Stomach smooth muscle (tissue), 2 donors: Measurements from ENCODE around the gene KRTAP10-9.
"Not testable (repeated sequence)": the region's sequence is repeated elsewhere in the genome, so short reads cannot be mapped to it uniquely, and the experiment has no call there.

Experiments used
- H3K27ac ChIP-seq: one replicate; pipeline ENCODE4 v1.7.0; 2013; ENCODE audit warnings: mild to moderate bottlenecking, low read length, inconsistent platforms
- H3K27me3 ChIP-seq, 2 donors: one replicate each; pipeline ENCODE4 v1.7.0; 2013; ENCODE audit warnings: low read length in 2 of 2; ENCODE audit not compliant: insufficient read depth in 2 of 2, control insufficient read depth in 1 of 2
- H3K36me3 ChIP-seq, 2 donors: one replicate each; pipeline ENCODE4 v1.7.0; 2013; ENCODE audit warnings: low read length in 2 of 2; ENCODE audit not compliant: control insufficient read depth in 2 of 2, insufficient read depth in 2 of 2
- H3K4me1 ChIP-seq: one replicate; pipeline ENCODE4 v1.7.0; 2013; ENCODE audit warnings: low read length; ENCODE audit not compliant: control insufficient read depth, insufficient read depth
- H3K4me3 ChIP-seq, 2 donors: one replicate each; pipeline ENCODE4 v1.7.0; 2013; ENCODE audit warnings: low read length in 2 of 2
- H3K9ac ChIP-seq, 2 donors: one replicate each; pipeline ENCODE4 v1.7.0; 2013; ENCODE audit warnings: low read length in 2 of 2, mild to moderate bottlenecking in 1 of 2
- H3K9me3 ChIP-seq, 2 donors: one replicate each; pipeline ENCODE4 v1.7.0; 2013; ENCODE audit warnings: low read length in 2 of 2; ENCODE audit not compliant: control insufficient read depth in 2 of 2
- donor health status: healthy.
- donor health status: Pancreatic carcinoma.

The KRTAP10-9 gene

DNA sequence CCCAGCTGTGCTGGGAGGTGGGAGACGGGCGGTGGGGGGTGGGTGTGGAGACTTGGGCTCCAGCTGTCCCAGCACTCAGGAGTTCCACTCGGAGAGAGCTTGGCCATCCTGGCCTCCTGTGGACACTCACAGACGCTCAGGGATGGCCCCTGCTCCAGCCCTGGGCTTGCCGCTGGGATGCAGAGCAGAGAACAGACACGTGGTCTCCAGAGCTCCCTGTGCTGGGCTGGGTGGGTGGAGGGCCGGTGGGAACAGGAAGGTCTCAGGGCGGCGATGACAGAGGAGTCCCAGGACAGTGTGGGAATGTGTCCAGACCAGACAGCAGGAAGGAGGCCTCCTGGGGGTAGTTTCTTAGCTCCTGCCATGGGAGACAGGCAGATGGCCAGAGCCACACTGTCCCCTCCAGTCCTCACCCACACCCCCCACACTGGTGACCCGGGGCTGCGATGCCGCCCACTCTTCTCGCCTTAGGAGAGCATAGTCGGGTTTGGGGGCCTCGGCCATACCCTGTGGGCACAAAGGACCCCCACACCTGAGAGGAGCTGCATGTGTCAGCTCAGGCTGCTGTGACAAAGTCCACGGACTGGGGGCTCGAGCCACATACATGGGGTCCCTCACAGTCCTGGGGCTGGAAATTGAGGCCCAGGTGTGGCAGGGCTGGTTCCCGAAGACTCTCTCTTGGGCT lies 2.0 kb downstream of the KRTAP10-9 start:
- Histone ChIP-seq H3K27me3 (peaks cover 7 to 18% of the 10 kb centered on the region in 2 donors), H3K9me3 (peaks cover 4 to 12% of the 10 kb centered on the region in 2 donors), H3K4me1 (no peaks in the 10 kb centered on the region), H3K27ac (no peak overlapping the region), H3K36me3 (no peaks in the 10 kb centered on the region), H3K4me3 (no peak overlapping the region), H3K9ac (no peak overlapping the region)

DNA sequence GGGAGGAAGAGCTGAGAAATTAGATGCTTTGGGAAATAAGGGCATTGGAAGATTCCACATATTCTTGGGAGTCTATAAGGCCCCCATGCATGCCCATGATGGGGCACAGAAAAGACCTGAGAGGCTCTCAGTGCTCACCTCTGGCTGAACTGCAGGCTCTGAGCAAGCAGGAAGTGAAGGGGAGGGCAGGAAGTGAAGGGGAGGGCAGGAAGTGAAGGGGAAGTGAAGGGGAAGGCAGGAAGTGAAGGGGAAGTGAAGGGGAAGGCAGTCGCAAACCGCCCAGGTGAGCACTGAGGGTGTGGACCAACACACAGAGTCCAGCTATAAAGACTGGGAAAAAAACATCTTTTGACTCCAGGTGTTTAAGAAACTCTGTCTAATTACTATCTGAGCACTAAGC lies 3.5 kb downstream of the KRTAP10-9 start:
- no peak overlapping the region for H3K27ac ChIP-seq
- no peaks in the 10 kb centered on the region for H3K36me3 ChIP-seq
- no peak overlapping the region for H3K9ac ChIP-seq
- no peaks in the 10 kb centered on the region for H3K4me1 ChIP-seq
- H3K27me3 ChIP-seq, result peaks cover 7 to 18% of the 10 kb centered on the region in 2 donors
- peaks cover 4 to 5% of the 10 kb centered on the region in 2 donors for H3K9me3 ChIP-seq
- H3K4me3 ChIP-seq, result no peak overlapping the region

DNA sequence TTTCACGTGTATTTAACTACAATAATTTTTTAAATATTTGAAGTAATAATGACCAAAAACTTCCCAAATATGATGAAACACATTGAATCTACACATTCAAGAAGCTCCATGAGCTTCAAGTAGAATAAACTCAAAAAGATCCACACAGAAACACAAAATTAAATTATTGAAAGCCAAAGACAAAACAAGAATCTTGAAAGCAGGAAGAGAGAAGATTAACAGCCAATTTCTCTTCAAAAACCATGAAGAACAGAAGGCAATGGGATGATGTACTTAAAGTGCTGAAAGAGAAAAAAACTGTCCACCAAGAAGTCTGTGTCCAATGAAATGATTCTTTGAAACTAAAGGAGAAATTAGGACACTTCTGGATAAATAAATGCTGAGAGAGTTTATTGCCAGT lies 5.2 kb downstream of the KRTAP10-9 start:
- Histone ChIP-seq H3K9ac (no peak overlapping the region), H3K27ac (no peak overlapping the region), H3K27me3 (peaks cover 3 to 15% of the 10 kb centered on the region in 2 donors), H3K36me3 (no peaks in the 10 kb centered on the region), H3K4me1 (no peaks in the 10 kb centered on the region), H3K9me3 (peaks cover 4 to 5% of the 10 kb centered on the region in 2 donors), H3K4me3 (no peak overlapping the region)

DNA sequence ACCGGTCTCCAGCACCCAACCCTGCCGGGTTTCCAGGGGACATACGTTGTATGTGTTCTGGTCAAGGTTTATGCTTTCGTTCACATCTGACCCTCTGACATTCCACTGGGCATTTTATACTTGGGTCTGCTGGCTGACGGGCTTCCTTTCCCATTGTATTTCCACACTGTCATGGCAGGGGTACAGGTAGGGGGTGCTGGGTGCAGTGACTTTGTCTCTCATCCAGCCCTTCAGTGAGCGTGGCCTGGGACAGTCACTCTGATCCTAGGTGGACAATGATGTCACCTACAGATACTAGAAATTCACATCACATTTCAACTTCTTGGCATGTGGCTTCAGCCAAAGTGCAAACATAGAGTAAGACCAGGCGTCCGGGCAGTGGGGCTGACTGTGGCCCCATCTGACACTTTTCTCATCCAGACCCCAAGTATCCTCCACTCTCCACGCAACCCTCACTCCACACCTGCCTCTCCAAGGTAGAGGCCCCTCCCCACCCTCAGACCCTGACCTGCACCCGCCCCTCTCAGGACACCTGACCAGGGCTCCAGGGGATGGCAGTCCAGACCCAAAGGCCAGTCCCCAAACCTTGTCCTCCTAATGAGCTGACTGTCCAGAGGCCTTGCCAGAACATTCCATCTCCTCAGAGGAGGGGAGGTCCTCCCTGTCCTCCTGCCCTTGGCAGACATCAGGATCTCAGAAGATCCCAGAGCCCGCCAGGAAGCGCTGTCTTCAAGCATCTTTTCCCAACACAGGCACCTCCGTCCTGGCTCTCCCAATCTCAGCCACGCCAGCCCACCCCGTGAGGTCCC lies 9.5 kb downstream of the KRTAP10-9 start:
- peaks cover 5 to 20% of the 10 kb centered on the region in 2 donors for H3K27me3 ChIP-seq
- no peak overlapping the region for H3K4me3 ChIP-seq
- H3K36me3 ChIP-seq, result no peaks in the 10 kb centered on the region
- peaks cover 4 to 7% of the 10 kb centered on the region in 2 donors for H3K9me3 ChIP-seq
- H3K9ac ChIP-seq, result no peak overlapping the region
- H3K4me1 ChIP-seq, result no peaks in the 10 kb centered on the region
- no peak overlapping the region for H3K27ac ChIP-seq

DNA sequence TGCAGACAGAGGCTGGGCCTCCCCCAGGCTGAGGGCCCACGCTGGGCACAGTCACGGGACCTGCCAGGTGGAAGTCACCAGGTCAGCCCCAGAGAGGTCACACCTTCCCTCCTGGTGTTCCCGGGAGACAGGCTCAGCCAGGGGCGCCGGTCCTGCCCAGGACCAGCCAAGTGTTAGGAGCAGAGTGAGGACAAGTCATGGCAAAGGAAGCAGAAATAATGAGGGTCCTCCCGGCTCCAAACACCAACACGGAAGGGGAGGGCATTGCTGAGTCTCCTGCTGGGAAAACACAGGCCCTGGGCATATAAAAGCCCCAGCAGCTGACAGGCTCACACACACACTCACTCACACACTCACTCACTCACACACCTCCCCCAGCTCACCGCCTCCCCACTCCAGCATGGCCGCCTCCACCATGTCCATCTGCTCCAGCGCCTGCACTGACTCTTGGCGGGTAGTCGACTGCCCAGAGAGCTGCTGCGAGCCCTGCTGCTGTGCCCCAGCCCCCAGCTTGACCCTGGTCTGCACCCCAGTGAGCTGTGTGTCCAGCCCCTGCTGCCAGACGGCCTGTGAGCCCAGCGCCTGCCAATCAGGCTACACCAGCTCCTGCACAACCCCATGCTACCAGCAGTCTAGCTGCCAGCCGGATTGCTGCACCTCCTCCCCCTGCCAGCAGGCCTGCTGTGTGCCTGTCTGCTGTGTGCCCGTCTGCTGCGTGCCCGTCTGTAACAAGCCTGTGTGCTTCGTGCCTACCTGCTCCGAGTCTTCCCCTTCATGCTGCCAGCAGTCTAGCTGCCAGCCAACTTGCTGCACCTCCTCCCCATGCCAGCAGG lies 10.3 kb downstream of the KRTAP10-9 start, which contains the start of gene KRTAP10-10:
TSS of gene KRTAP10-10 (plus strand) at position 339 of the 833 bp plus-strand sequence. CDS start at position 401, 62 bp downstream.
- no peak within 1 kb of the TSS for H3K4me3 ChIP-seq
- H3K9ac ChIP-seq, result no peak within 1 kb of the TSS
- H3K27ac ChIP-seq, result no peak within 1 kb of the TSS
- peaks cover 5 to 20% of the 10 kb centered on the region in 2 donors for H3K27me3 ChIP-seq
- peaks cover 4 to 7% of the 10 kb centered on the region in 2 donors for H3K9me3 ChIP-seq
- no peaks in the 10 kb centered on the region for H3K4me1 ChIP-seq
- H3K36me3 ChIP-seq, result no peaks in the 10 kb centered on the region

DNA sequence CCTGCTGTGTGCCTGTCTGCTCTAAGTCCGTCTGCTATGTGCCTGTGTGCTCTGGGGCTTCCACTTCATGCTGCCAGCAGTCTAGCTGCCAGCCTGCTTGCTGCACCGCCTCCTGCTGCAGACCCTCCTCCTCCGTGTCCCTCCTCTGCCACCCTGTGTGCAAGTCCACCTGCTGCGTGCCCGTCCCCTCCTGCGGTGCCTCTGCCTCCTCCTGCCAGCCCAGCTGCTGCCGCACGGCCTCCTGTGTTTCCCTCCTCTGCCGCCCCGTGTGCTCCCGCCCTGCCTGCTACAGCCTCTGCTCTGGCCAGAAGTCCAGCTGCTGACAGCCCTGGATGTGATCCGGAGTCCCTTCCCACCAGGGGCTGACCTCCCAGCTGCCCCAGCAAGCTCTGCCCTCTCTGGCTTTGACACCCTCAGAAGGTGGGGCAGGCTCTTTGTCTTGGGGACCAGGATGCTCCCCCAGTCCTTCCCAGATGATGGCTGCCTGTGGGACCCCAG lies 11.0 kb downstream of the KRTAP10-9 start:
- H3K9ac ChIP-seq, H3K27ac ChIP-seq, H3K4me1 ChIP-seq, H3K4me3 ChIP-seq, H3K9me3 ChIP-seq, H3K36me3 ChIP-seq: not testable (repeated sequence)
- peaks cover 5 to 20% of the 10 kb centered on the region in 2 donors for H3K27me3 ChIP-seq

DNA sequence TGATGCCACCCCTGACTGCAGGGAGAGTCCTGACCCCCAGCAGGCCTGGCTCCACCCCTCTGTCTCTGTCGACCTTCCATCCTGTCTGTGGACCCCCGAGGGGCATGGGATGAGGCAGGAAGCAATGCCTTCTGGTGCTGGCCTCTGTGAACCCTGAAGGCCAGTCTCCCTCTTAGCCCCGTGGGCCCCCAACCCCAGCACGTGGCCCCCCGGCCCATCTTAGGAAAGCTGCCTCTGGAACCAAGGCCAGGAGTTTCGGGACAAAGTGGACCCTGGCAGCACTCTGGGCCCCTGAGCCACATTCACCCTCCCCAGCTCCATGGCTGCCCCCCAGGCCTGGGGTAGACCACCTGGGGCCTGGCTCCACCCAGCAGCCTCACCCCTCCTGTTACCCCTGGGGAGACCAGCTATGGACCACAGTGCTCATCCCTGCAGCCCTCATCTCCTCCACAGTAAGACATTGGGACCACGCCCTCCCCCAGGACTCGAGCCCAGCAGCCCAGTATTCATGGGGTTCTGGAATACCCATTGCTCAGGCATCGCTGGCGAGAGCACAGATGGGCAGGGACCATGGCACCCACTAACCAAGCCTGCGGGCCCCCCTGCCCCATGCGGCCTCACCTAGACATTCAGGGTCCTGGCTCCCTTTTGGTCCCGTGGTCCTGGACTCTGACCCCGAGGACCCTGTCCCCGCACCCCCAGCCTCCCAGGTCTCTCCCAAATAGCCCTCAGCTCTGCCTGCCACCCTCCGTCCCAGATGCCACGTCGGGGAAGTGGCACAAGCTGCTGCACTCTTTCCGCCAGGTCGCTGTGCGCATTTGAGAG lies 11.8 kb downstream of the KRTAP10-9 start:
- not testable (repeated sequence) for H3K4me3 ChIP-seq, H3K27ac ChIP-seq, H3K4me1 ChIP-seq, H3K36me3 ChIP-seq, H3K9ac ChIP-seq, H3K9me3 ChIP-seq
- H3K27me3 ChIP-seq, result peaks cover 5 to 20% of the 10 kb centered on the region in 2 donors

DNA sequence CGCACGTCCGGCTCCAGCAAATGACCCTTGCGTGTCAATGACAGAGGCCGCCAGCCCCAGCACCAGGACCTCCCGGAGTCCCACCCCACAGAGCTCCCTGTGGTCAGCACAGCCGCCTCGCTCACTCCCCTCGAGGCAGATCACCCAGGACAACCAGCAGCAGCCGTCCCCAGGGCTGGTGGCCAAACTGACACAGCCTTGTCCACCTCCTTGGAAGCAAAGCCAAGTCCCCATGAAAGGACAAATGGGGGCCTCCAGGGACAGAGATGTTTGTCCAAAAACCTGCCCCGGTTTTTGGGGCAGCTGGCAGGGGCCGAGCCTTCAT lies 12.4 kb downstream of the KRTAP10-9 start:
- Histone ChIP-seq H3K27me3 (peaks cover 5 to 20% of the 10 kb centered on the region in 2 donors), H3K9ac (no peak overlapping the region), H3K4me3 (no peak overlapping the region), H3K4me1 (no peaks in the 10 kb centered on the region), H3K36me3 (no peaks in the 10 kb centered on the region), H3K27ac (no peak overlapping the region), H3K9me3 (peaks cover 0 to 10% of the 10 kb centered on the region in 2 donors)

DNA sequence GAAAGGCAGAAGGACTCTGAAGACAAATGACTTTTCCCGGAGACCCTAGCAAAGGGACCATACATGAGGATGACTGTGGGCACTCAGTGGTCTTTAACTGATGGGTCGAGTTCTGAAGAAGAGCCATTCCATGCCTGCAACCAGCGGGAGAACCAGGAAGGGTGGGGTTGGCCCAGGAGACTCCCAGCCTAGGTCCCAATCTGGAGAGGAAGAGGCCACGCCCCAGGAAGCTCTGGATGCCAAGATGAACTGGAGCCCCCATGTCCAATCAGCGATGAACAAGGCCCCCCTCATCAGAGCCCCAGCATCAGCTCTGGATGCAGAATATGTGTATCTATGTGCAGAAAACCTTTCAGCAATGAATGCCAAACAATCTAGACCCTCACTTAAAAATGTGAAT lies 13.9 kb downstream of the KRTAP10-9 start:
- no peaks in the 10 kb centered on the region for H3K36me3 ChIP-seq
- no peaks in the 10 kb centered on the region for H3K4me1 ChIP-seq
- H3K9ac ChIP-seq, result no peak overlapping the region
- H3K9me3 ChIP-seq, result peaks cover 0 to 11% of the 10 kb centered on the region in 2 donors
- no peak overlapping the region for H3K27ac ChIP-seq
- peaks cover 5 to 20% of the 10 kb centered on the region in 2 donors for H3K27me3 ChIP-seq
- H3K4me3 ChIP-seq, result no peak overlapping the region
